HG03108 (cell line): ENCODE data around the gene C1QTNF9.
"Not testable (repeated sequence)": the region's sequence is repeated elsewhere in the genome, so short reads cannot be mapped to it uniquely, and the experiment has no call there.

Experiments used
- ATAC-seq: cut with Tn5 transposase; IDR thresholded peaks from one replicate; pipeline ENCODE4 v1.9.1; 2021; ENCODE audit warnings: moderate library complexity; ENCODE audit not compliant: unreplicated experiment

C1QTNF9 gene

DNA sequence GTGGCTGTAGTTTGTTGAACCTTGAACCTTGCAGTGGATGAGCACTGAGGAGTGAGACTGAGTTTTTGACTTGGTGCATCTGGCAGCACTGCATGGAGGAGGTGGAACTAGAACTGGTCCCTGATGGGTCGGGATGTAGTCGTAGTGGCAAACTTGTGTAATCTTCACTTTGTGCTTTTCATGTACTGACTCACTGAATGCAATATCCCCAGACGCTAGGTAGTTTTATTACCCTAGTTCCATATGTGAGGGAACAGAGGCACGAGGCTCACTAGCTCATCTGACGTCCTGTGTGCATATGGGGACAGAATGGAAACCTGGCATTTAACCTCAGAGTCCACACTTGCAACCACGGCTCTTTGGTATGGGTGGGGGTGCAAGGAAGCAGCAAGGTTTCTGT lies 10.3 kb downstream of the C1QTNF9 start:
- not testable (repeated sequence) for ATAC-seq

DNA sequence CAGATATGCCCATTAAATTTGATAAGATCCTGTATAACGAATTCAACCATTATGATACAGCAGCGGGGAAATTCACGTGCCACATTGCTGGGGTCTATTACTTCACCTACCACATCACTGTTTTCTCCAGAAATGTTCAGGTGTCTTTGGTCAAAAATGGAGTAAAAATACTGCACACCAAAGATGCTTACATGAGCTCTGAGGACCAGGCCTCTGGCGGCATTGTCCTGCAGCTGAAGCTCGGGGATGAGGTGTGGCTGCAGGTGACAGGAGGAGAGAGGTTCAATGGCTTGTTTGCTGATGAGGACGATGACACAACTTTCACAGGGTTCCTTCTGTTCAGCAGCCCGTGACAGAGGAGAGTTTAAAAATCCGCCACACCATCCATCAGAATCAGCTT lies 12.0 kb downstream of the C1QTNF9 start:
- not testable (repeated sequence) for ATAC-seq

DNA sequence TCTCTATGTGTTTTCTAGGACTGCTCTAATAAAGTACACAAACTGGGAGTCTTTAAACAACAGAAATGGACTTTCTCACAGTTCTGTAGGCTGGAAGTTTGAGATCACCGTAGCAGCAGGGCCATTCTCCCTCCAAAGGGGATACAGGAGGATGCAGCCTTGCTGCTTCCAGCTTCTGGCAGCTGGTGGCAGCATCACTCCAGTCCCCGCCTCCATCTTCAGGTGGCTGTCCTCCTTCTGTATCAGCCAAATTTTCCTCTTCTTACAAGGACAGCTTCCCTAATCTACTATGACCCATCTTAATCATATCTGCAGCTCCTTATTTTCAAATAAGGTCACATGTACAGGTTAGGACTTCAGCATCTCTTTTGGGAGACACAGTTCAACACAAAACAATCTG lies 13.1 kb downstream of the C1QTNF9 start:
- not testable (repeated sequence) for ATAC-seq

DNA sequence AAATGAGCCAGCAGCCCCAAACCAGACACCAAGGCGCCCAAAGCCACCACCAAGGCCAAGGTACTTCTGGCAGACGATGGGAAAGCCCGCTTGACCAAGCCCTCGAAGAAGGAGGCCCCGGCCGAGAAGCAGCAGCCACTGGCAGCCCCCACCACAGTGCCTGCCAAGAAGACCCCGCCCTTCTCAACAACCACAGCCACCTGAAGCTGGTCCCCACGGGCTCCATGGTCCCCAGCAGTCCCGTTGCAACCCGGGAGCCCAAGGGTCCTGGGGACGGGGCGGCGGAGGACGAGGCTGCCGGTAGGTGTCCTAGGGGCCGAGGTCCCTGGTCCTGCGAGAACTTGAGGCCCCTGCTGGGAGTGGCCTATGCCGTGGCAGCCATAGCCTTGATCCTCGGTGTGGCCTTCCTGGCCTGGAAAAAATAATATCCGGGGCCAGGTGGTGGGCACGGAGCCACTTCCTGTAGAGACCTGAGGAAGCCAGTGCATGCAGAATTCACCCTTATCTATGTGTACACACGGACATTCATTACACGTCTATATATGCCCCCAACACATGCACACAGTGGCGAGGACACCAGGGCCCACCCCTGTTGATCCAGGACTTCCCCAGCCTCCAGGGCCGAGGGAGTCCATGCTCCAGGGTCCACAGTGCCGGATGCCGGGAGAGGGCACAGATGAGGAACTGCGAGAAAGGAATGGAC lies 13.8 kb downstream of the C1QTNF9 start:
- ATAC-seq, result no peak

DNA sequence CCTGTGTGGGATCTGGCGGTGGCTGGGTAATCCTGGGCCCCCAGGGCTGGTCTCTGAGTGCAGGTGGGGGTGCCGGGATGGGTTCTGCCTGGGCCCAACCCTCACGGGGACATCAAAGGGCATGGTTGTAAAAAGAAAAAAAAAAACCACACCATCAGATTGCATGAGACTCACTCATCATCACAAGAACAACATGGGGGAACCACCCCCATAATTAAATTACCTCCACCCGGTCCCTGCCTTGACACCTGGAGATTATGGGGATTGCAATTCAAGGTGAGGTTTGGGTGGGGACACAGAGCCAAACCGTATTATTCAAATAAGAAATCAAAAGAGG lies 14.3 kb downstream of the C1QTNF9 start:
- ATAC-seq, result no peak

DNA sequence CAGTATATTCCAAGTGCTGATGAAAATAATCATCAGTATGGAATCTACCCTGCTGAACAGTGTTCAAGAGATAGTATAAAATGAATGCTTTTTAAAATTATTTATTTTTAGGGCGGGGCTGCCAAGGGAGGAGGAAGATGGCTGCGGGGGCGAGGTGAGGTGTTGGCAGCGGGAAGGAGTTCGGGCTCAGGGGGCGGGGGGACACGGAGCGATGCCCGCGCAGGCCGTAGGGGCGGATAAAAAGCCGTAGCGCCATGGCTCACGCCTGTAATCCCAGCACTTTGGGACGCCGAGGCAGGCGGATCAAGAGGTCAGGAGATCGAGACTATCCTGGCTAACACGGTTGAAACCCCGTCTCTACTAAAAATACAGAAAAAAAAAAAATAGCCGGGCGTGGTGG lies 18.2 kb downstream of the C1QTNF9 start:
- ATAC-seq, result not testable (repeated sequence)

DNA sequence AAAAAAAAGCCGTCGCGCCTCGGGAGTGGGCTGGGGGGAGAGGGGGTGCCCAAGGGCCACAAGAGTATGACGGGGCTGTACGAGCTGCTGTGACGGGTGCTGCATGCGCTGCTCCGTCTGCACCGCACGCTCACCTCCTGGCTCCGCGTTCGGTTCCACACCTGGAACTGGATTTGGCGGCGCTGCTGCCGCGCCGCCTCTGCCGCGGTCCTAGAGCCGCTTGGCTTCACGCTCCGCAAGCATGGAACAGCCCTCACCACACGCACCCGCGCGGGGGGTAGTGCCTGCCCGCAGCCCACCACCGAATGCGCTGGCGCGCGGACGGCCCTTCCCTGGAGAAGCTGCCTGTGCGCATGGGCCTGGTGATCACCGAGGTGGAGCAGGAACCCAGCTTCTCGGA lies 18.8 kb downstream of the C1QTNF9 start:
- ATAC-seq, result no peak

DNA sequence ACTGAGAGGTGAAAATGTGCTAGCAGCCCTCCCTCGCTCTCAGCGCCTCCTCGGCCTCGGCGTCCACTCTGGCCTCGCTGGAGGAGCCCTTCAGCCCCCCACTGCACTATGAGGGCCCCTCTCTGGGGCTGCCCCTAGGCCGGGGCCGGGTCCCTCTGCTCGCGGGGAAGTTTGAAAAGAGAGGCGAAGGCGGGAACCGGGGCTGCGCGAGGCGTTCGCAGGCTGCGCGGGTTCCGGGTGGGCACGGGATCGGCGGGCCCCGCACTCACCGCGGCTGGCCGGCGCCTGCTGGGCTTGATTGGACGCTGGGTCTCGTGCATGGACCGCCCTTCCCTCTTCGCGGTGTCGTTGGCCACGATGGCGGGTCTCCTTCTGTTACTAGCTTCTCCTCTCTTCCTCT lies 29.3 kb downstream of the C1QTNF9 start:
- ATAC-seq, result no peak

DNA sequence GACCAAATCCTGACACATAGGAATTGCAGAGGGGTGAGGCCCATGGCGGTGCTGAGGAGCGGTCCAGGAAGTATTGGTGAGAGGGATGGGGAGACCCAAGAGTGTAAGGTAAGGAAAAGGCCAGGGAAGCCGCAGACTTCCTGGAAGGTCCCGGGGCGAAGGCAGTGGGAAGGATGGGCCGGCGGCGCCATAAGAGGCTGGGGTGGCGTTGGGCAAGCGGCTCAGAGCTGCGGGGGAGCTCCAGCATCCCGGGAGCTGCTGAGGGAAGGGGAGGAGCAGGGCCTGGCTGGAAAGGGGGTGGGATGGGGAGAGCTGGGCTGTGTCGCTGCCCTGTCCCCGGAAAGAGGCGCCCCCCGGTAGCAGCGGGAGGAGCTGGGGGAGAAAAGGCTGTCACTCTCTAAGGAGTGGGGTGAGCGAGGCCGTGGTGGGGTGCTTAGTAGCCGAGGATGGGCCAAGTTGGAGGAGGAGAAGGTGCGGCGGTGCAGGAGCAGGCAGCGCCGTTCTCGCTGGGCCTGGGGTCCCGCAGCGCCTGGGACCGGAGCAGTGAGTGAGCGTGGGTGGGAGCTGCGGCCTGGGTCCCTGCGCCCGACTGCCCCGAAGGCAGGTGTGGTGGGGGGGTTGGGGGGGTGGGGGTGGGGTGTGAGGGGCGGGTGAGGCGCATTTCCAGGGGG lies 30.7 kb downstream of the C1QTNF9 start:
- no peak for ATAC-seq

DNA sequence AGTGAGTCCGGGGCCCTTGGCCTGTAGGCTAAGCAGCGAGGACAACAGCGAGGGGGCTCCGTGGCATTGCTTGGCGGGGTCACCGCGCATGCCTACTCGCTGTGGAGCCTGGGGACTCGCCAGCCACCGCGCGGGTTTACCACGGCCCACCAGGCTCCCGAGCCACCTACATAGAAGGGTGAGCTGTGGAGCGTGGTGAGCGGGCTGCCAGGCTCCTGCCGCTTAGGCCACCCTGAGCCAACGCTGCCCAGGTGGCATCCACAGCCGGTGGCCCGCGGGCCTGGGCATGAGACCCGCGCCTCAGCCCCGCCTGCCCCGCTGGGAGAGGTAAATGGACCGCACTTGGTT lies 31.2 kb downstream of the C1QTNF9 start:
- ATAC-seq, result no peak

DNA sequence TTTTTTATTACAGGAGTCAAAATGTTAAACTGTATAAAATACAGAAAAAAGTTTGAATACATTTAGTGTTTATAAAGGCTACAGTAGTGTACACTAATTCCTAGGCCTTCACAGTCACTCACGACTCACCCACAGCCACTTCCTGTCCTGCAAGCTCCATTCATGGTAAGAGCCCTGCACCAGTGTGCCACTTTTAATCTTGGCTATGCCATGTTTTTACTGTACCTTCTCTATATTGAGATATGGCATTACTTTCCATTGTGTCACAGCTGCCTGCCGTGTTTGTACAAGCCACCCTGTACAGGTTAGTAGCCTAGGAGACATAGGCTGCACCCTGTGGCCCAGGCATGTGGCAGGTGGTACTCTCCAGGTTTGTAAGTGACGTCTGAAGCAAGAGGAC lies 32.1 kb downstream of the C1QTNF9 start:
- no peak for ATAC-seq

DNA sequence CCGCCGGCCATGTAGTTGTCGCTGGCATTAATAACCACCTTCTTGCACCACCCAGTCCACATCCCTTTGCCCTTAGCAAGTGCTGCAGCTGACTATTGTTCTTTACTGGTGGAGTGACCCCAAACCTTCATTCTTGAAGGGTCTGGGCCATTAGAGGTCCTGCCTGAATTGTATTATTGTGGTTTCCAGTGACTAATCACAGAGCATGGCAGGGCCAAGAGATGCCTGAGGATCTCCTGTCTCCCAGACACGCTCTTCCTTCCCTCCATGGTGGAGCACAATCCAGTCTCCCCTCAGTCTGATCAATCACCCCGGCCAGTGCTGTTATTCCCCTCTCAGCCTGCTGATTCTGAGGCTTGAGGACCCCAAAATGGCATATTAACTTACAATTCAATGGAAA lies 39.0 kb downstream of the C1QTNF9 start:
- ATAC-seq, result no peak

DNA sequence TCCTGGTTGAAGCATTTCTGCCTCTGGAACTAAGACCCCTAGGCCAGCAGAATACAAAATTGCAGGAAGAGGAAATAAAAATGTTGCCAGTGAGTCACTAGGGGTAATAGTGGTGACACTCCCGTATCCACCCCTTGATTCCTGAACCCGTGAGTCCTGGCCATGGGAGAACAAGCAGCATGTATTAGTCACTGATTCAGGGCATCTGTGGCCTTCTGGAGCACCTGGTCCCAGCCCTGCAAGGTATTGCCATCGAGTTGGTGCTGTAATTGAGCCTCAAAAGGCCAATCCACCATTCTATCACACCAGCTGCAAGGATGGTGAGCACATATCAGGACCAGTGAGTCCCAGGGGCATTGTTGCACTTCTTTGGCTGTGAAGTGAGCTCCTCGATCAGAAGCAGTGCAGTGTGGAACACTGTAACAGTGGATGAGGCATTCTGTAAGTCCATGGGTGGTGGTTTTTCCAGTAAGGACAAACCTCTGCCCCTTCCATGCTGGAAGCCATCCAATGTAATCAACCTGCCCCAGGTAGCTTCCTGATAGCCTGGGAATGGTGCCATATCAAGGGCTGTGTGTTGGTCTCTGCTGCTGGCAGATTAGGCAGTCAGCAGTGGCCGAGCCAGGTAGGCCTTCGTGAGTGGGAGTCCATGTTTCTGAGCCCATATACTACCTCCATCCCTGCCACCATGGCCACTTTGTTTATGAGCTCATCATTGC lies 39.6 kb downstream of the C1QTNF9 start:
- ATAC-seq, result no peak

DNA sequence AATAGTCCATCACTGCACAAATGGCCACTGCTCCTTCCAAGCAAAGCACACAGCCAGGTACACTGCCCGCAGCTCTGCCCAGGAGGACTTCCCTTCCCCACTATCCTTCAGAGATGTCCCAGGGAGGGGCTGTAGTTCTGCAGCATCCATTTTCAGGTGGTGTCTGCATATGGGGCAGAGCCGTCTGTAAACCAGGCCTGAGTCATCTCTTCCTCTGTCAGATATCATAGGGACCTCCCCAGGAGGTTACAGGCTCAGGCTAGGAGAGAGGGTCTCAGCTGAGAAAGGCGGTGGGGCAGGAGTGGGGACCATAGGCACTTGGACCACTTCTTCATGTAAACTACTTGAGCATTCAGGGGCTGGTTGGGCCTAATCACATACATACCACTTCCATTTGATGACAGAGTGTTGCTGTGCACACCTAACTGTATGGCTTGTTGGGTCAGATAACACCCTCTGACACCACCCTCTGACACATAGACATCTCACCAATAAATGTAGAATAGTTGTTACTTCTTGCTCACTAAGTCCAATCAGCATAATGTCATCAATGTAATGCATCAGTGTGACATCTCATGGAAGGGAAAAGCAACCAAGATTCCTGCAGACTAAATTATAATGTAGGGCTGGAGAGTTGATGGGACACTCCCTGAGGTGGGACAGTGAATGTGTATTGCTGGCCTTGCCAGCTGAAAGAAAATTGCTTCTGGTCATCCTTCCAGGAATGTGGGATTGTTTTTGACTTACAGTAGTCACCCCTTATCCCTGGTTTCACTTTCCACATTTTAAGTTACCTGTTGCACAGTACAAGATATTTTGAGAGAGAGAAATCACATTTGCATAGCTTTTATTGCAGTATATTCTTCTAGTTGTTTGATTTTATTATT lies 40.6 kb downstream of the C1QTNF9 start:
- not testable (repeated sequence) for ATAC-seq

DNA sequence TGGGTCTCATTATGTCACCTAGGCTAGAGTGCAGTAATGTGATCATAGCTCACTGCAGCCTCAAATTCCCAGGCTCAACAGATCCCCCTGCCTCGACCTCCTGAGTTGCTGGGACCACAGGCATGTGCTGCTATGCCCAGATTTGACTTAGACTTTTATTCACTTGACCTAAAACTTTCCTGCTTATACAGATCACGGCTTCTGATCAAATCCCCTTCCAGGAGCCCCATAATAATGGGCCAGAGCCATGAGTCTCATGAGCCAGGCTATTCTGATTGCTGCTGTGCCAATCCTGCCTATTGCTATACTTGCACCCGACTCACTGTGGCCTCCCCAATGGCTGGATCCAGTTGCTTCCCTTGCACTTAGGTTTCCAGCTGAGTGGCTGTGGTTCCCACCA lies 42.0 kb downstream of the C1QTNF9 start:
- ATAC-seq, result no peak

DNA sequence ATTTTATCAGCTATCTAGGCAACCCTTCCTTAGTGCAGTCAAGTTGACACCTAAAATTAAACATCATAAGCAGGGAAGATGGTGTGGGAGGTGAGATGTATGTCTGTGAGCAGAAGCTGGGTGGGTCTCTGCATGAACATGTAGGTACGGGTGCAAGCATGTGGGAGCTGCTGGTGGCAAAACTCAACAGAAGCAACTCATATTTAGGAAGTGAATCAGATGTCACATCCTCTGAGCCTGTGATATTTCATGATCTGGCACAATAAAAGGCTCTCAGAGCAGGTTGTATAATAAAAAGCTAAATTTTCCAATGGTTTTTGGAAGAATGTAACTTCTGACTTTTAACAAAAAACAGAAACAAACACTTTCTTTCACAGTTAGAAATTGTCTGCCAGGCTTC lies 44.4 kb downstream of the C1QTNF9 start:
- no peak for ATAC-seq

DNA sequence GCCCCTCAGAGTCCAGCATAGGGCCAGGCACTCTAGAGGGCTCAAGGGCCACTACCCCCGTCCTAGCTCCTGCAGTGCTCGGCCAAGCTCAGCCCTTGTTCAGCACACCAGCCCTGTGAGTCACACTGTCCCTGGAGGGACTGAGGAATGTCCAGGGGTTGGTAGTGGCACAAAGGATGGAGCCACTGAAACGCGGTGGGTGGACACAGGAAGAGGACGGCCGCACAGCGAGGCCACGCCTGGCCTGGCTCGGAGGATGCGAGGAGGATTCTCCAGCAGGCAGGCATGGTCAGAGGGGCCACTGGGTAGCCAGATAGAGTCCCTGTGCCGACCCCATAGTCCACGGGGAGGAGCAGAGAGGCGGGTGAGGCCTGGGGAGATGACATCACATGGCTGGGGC lies 45.7 kb downstream of the C1QTNF9 start:
- ATAC-seq, result no peak

DNA sequence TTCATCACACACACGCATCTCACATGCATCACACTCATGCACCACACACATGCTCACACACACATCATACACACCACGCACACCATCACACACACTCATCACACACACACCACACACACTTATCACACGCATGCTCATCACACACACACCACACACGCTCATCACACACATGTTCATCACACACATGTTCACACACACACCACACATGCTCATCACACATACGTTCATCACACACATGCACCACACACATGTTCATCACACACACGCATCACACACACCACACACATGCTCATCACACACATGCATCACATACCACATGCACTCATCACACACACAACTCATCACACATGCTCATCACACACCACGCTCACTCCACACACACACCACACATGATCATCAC lies 46.9 kb downstream of the C1QTNF9 start:
- no peak for ATAC-seq

DNA sequence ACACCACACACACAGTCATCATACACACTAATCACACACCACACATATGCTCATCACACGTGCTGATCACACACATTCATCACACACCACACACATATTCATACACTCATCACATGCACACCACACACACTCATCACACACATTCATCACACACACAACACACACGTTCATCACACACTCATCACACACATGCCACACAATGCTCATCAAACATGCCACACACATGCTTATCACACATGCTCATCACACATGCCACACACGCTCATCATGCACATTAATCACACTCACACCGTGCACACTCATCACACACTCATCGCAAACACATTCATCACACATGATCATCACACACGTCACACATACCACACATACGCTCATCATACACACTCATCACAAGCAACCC lies 47.5 kb downstream of the C1QTNF9 start:
- no peak for ATAC-seq

DNA sequence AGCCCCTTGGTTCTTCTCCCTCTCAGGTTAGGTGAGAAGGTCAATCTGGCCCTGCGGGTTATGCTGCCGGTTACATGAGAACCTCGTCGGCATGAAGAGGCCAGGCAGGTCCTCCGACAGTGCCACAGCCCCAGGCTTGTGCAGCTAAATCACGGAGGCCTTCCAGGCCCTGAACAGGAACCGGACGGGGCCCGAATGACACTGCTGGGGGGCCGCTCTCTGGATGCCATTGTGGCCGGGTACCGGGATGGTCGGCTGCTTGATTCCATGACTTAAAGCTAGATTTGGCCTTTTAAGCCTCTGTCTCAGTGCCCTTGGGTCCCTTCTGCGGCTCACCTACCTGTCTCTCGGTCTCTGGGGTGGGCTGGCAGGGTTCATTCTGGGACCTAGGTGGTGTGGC lies 48.4 kb downstream of the C1QTNF9 start:
- ATAC-seq, result no peak

DNA sequence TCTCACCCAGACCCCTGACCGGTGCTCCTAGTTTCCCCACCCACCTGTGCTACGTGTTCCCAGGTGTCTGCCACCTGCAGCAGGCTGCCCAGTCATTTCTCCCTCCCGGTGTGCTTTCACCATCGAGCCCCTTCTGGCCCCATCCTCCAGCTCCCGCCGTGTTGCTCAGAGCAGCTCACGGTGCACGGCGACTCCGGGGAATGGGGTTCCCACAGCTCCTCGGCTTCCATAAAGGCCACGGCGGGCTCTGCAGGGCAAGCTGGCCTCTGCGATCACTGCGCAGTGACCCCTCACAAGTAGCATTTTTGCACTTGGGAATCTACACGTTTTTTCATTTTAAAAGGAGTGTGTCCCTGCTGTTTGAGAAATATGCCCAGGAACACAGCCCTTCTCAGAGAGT lies 49.5 kb downstream of the C1QTNF9 start:
- not testable (repeated sequence) for ATAC-seq
